Astrocyte (in vitro differentiated cells and primary cell): ENCODE results near the gene CCDC78. TPM values are rescaled to one million over a fixed set of nuclear protein-coding genes. Genes with fewer than 3 reads are reported as not detected.
"Not testable (repeated sequence)": the region's sequence is repeated elsewhere in the genome, so short reads cannot be mapped to it uniquely, and the experiment has no call there.

Source experiments
- DNase-seq: peaks from one replicate; pipeline ENCODE4 v3.0.0-alpha.2; 2010; ENCODE audit warnings: low read depth
- FAIRE-seq: peaks from 2 replicates; lab custom pipeline; 2011; peaks lifted over from hg19 to GRCh38; lab: Jason Lieb, UNC
- H2AFZ ChIP-seq: 2 replicates; pipeline ENCODE4 v1.6.0; 2012; ENCODE audit warnings: low read depth, low read length, inconsistent platforms
- H3K27ac ChIP-seq: 2 replicates; pipeline ENCODE4 v1.5.1; 2011; ENCODE audit warnings: low read depth, low read length, inconsistent platforms
- H3K27me3 ChIP-seq: 2 replicates; pipeline ENCODE4 v1.6.0; 2011; ENCODE audit warnings: low read length, inconsistent platforms; ENCODE audit not compliant: insufficient read depth
- H3K36me3 ChIP-seq: 2 replicates; pipeline ENCODE4 v1.5.1; 2011; ENCODE audit warnings: low read length, inconsistent platforms; ENCODE audit not compliant: insufficient read depth
- H3K4me1 ChIP-seq: 2 replicates; pipeline ENCODE4 v1.5.1; 2011; ENCODE audit warnings: low read length, inconsistent platforms; ENCODE audit not compliant: insufficient read depth
- H3K4me2 ChIP-seq: 2 replicates; pipeline ENCODE4 v1.6.0; 2012; ENCODE audit warnings: low read length, inconsistent platforms
- H3K4me3 ChIP-seq: 2 replicates; pipeline ENCODE4 v1.5.1; 2011; ENCODE audit warnings: low read depth, mild to moderate bottlenecking, low read length, inconsistent platforms; ENCODE audit not compliant: insufficient read depth
- H3K79me2 ChIP-seq: 2 replicates; pipeline ENCODE4 v1.6.0; 2012; ENCODE audit warnings: mild to moderate bottlenecking, low read length, inconsistent platforms; ENCODE audit not compliant: insufficient read depth
- H3K9ac ChIP-seq: 2 replicates; pipeline ENCODE4 v1.6.0; 2012; ENCODE audit warnings: mild to moderate bottlenecking, low read length, inconsistent platforms
- H3K9me3 ChIP-seq: 2 replicates; pipeline ENCODE4 v1.5.1; 2012; ENCODE audit warnings: low read depth, mild to moderate bottlenecking, low read length, inconsistent platforms; ENCODE audit not compliant: insufficient read depth
- H4K20me1 ChIP-seq: 2 replicates; pipeline ENCODE4 v1.6.0; 2012; ENCODE audit warnings: low read length, inconsistent platforms; ENCODE audit not compliant: insufficient read depth
- H3K27ac Mint-ChIP-seq: one replicate; pipeline ENCODE4 v1.8.0; 2021; ENCODE audit warnings: mild to moderate bottlenecking, mixed read lengths; ENCODE audit not compliant: unreplicated experiment
- H3K27me3 Mint-ChIP-seq: one replicate; pipeline ENCODE4 v1.8.0; 2021; ENCODE audit warnings: low read depth, mixed read lengths; ENCODE audit not compliant: unreplicated experiment
- H3K36me3 Mint-ChIP-seq: one replicate; pipeline ENCODE4 v1.8.0; 2021; ENCODE audit warnings: low read depth, mixed read lengths; ENCODE audit not compliant: unreplicated experiment
- H3K4me1 Mint-ChIP-seq: one replicate; pipeline ENCODE4 v1.8.0; 2021; ENCODE audit warnings: low read depth, mixed read lengths; ENCODE audit not compliant: unreplicated experiment
- H3K4me3 Mint-ChIP-seq: one replicate; pipeline ENCODE4 v1.8.0; 2021; ENCODE audit warnings: mild to moderate bottlenecking, moderate library complexity, mixed read lengths; ENCODE audit not compliant: unreplicated experiment
- H3K9me3 Mint-ChIP-seq: one replicate; pipeline ENCODE4 v1.8.0; 2021; ENCODE audit warnings: mild to moderate bottlenecking, mixed read lengths; ENCODE audit not compliant: unreplicated experiment
- CTCF ChIP-seq: IDR thresholded peaks from 2 replicates; pipeline ENCODE4 v1.5.1; 2011; ENCODE audit warnings: low read depth, mild to moderate bottlenecking, inconsistent platforms, low read length, moderate library complexity; ENCODE audit not compliant: insufficient read depth
- EZH2 ChIP-seq: IDR thresholded peaks from 2 replicates; pipeline ENCODE4 v1.6.1; 2012; ENCODE audit warnings: mild to moderate bottlenecking, low read length, inconsistent platforms; ENCODE audit not compliant: insufficient read depth
- total RNA-seq: library from RNA; stranded (reverse); gene quantifications from 2 replicates; pipeline ENCODE4 v1.2.1, GENCODE V29; 2021

CCDC78 gene
- total RNA-seq, 1 donor from 2014 or later, result 4.7 TPM

DNA sequence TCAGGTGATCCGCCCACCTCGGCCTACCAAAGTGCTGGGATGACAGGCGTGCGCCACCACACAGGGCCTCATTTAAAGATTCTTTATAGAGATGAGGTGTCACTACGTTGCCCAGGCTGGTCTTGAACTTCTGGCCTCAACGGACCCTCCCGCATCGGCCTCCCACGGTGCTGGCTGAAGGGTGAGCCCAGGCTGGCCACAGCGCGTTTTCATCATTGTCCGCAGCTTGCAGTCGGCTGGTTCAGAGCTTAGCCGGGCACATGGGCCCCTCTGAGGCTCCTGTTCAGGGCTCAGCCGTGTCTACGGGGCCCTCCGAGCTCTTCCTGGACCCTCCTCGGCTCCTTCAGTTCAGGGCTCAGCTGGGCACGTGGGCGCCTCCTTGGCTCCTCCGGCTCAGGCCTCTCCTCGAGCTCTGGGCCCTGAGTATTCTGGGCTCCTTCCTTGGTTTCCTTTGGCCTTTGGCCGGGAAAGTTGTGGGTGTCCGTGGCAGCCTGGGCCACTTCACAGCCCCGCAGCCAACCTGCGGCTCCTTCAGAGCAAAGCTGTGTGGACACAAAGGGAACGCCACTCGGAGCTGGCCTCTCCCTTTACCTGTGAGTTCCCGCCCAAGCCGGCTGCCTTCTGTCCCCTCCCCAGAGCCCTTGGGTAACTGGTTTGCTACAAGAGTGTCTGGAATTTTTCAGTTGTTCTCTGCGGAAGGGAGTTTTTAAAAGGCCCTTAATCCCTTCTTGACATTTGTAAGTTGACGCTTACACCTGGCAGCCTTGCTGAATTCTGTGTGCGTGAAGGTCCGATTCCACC is 33.1 kb upstream of the CCDC78 start:
- no peak overlapping the region for H3K4me3 Mint-ChIP-seq
- Histone ChIP-seq H3K4me2 (no peak overlapping the region), H3K4me3 (no peak overlapping the region), H3K36me3 (no peaks in the 10 kb centered on the region), H4K20me1 (no peaks in the 10 kb centered on the region), H3K4me1 (peaks cover 7% of the 10 kb centered on the region), H3K9ac (no peak overlapping the region), H3K79me2 (no peaks in the 10 kb centered on the region), H3K27ac (no peak overlapping the region), H3K9me3 (no peaks in the 10 kb centered on the region), H2AFZ (no peak overlapping the region), H3K27me3 (no peaks in the 10 kb centered on the region)
- H3K9me3 Mint-ChIP-seq, result peaks cover 5% of the 10 kb centered on the region
- TF ChIP-seq CTCF, result no peak
- TF ChIP-seq EZH2, result no peak
- DNase-seq (no peak), FAIRE-seq (no peak)
- peaks cover 3% of the 10 kb centered on the region for H3K36me3 Mint-ChIP-seq
- H3K27me3 Mint-ChIP-seq, result peaks cover 8% of the 10 kb centered on the region
- no peaks in the 10 kb centered on the region for H3K4me1 Mint-ChIP-seq
- no peak overlapping the region for H3K27ac Mint-ChIP-seq

DNA sequence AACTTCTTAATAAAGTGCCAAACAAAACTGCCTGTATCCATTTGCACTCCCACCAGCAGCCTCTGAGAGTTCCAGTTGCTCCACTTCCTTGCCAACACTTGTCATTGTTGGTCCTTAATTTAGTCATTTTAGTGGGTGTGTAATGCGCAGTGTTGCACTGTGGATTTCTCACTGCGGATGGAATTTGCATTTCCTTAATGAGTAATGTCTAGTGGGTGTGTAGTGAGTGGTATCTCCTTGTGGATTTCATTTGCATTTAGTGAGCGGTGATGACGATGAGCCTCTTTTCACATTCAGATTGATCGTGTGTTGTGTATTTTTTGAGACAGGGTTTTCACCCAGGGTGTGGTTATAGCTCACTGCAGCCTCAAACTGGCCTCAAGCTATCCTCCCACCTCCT is 30.2 kb upstream of the CCDC78 start:
- Mint-ChIP-seq H3K9me3 (peaks cover 5% of the 10 kb centered on the region), H3K27me3 (peaks cover 15% of the 10 kb centered on the region), H3K4me1 (peaks cover 2% of the 10 kb centered on the region), H3K4me3 (no peak overlapping the region), H3K36me3 (peaks cover 3% of the 10 kb centered on the region), H3K27ac (no peak overlapping the region)
- H2AFZ ChIP-seq, result no peak overlapping the region
- FAIRE-seq, result no peak
- no peaks in the 10 kb centered on the region for H4K20me1 ChIP-seq
- no peak overlapping the region for H3K9ac ChIP-seq
- H3K4me3 ChIP-seq, result no peak overlapping the region
- H3K36me3 ChIP-seq, result no peaks in the 10 kb centered on the region
- peaks cover 2% of the 10 kb centered on the region for H3K27me3 ChIP-seq
- H3K79me2 ChIP-seq, result no peaks in the 10 kb centered on the region
- peaks cover 12% of the 10 kb centered on the region for H3K4me1 ChIP-seq
- no peaks in the 10 kb centered on the region for H3K9me3 ChIP-seq
- TF ChIP-seq EZH2 (no peak), CTCF (no peak)
- no peak overlapping the region for H3K4me2 ChIP-seq
- H3K27ac ChIP-seq, result no peak overlapping the region
- no peak for DNase-seq

GRCh38 chr16:754656-755055 is 28.4 kb upstream of the CCDC78 start:
- Histone ChIP-seq H3K9ac (no peak overlapping the region), H3K9me3 (no peaks in the 10 kb centered on the region), H3K4me3 (no peak overlapping the region), H3K36me3 (no peaks in the 10 kb centered on the region), H4K20me1 (no peaks in the 10 kb centered on the region), H3K27ac (no peak overlapping the region), H3K79me2 (no peaks in the 10 kb centered on the region), H3K27me3 (peaks cover 2% of the 10 kb centered on the region), H3K4me2 (no peak overlapping the region), H3K4me1 (peaks cover 7% of the 10 kb centered on the region), H2AFZ (no peak overlapping the region)
- Mint-ChIP-seq H3K27me3 (peaks cover 15% of the 10 kb centered on the region), H3K36me3 (peaks cover 1% of the 10 kb centered on the region), H3K9me3 (peaks cover 5% of the 10 kb centered on the region), H3K27ac (no peak overlapping the region), H3K4me3 (no peak overlapping the region), H3K4me1 (peaks cover 2% of the 10 kb centered on the region)
- TF ChIP-seq CTCF (no peak), EZH2 (no peak)
- FAIRE-seq, result no peak
- DNase-seq, result no peak

DNA sequence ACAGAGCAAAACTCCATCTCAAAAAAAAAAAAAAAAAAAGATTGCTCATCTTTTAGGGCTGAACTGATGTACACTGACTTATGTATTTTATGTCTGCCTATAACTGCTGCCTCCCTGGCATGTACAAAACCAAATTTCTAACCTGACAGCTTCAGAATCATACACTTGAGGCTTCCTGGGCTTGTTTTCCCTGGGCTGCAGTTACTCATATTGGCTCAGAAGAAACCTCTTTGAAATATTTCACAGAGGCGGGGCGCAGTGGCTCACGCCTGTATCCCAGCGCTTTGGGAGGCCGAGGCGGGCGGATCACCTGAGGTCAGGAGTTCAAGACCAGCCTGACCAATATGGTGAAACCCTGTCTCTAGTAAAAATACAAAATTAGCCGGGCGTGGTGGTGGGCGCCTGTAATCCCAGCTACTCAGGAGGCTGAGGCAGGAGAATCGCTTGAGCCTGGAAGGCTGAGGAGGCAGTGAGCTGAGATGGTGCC is 27.9 kb upstream of the CCDC78 start:
- H3K4me1 Mint-ChIP-seq, H3K36me3 Mint-ChIP-seq, H3K9me3 Mint-ChIP-seq, H3K4me1 ChIP-seq, H3K4me3 ChIP-seq, H3K27ac ChIP-seq, H3K9ac ChIP-seq, H3K36me3 ChIP-seq, H3K4me3 Mint-ChIP-seq, H3K27me3 ChIP-seq, H3K4me2 ChIP-seq, H3K27ac Mint-ChIP-seq, H3K79me2 ChIP-seq, DNase-seq, H3K9me3 ChIP-seq, FAIRE-seq, H4K20me1 ChIP-seq, H2AFZ ChIP-seq: not testable (repeated sequence)
- peaks cover 14% of the 10 kb centered on the region for H3K27me3 Mint-ChIP-seq
